Fibroblast of lung (primary cell): ENCODE data around the gene PGC.

ENCODE experiments used
- EZH2 ChIP-seq: IDR thresholded peaks from 2 replicates; pipeline ENCODE4 v1.5.1; 2012; ENCODE audit warnings: low read length, control low read depth, mild to moderate bottlenecking; ENCODE audit errors: missing control alignments
- TF ChIP-seq, protein P1 (sequence below), 2 donors: IDR thresholded peaks in 1 of 2; conservative IDR thresholded peaks in 1 of 2; 1 replicate in 1 of 2; 2 replicates in 1 of 2; pipeline ENCODE4 v1.5.1; 2011 to 2012; ENCODE audit warnings: low read length in 2 of 2, control low read depth in 1 of 2, inconsistent platforms in 1 of 2, low read depth in 1 of 2, mild to moderate bottlenecking in 1 of 2

DNA sequence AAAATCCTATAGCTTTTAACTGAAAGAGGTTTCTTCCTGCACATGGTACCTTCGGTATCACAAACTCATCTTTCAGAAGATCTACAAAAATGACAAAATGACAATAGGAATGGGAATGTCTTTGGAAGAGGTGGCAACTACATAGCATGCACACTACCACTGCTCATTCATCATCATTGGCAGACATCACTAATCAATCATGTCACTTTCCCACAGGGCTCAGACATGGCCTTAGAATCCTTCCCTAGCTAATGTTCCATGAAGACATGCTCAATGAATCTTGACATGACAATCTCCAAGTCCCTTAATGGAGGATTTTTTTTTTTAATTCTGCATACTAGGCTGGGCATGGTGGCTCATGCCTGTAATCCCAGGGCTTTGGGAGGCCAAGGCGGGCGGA is 3.2 kb upstream of the PGC start:
- TF ChIP-seq, protein P1, sequence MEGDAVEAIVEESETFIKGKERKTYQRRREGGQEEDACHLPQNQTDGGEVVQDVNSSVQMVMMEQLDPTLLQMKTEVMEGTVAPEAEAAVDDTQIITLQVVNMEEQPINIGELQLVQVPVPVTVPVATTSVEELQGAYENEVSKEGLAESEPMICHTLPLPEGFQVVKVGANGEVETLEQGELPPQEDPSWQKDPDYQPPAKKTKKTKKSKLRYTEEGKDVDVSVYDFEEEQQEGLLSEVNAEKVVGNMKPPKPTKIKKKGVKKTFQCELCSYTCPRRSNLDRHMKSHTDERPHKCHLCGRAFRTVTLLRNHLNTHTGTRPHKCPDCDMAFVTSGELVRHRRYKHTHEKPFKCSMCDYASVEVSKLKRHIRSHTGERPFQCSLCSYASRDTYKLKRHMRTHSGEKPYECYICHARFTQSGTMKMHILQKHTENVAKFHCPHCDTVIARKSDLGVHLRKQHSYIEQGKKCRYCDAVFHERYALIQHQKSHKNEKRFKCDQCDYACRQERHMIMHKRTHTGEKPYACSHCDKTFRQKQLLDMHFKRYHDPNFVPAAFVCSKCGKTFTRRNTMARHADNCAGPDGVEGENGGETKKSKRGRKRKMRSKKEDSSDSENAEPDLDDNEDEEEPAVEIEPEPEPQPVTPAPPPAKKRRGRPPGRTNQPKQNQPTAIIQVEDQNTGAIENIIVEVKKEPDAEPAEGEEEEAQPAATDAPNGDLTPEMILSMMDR (conservative IDR thresholded peaks at IDR 0.05 in 1 of 2, IDR thresholded peaks at IDR 0.05 in 1 of 2; ENCODE audit: low read depth in 1 of 2, low read length in 2 of 2): no peak
- no peak for TF ChIP-seq EZH2
